Measurements from ENCODE around the gene SMARCC1. TPM values are rescaled to one million over a fixed set of nuclear protein-coding genes. Genes with fewer than 3 reads are reported as not detected.
A peak's percentile ranks its signal among the peaks of the same experiment; 100 is the strongest.

SMARCC1 gene
- total RNA-seq, 1 experiment from 2014 or later = 168 TPM

DNA sequence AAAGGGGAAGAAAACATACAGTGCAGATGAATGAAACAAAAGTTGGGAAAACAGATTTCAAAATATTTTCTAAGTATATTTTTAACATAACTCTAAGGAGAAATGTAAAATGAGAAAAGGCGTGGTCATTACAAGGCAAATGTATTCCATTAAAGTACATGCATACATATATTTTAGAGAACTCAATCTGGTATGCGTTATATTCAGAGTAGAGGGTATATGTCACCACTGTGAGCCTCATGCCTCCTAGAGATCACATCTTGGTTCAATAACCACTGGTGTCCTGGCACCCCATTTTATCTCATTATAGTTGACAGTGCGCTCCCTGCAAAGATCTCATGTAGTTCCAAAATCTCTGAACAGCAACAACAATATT, 77.5 kb downstream of the SMARCC1 start:
- CTCF ChIA-PET = no interaction called here
- POLR2A ChIA-PET = no interaction called here
- DNase-seq (ENCODE audit: low read depth, low spot score) = no peak
- no peaks in the 10 kb centered on the region for H3K9me2 ChIP-seq (ENCODE audit: insufficient read depth)
- peak; percentile 25 for ATAC-seq
- H3K27me3 ChIP-seq (ENCODE audit: insufficient read depth, low read length) = no peaks in the 10 kb centered on the region
- H3K4me1 ChIP-seq (ENCODE audit: control insufficient read depth in 1 of 2, insufficient read depth in 2 of 2, low read length in 2 of 2) = peaks cover 15 to 17% of the 10 kb centered on the region in 2 experiments
- H3K9ac ChIP-seq (ENCODE audit: low read length) = peak overlapping the region; percentile 37; the same call in 1 of the 2 replicates
- RAD21 ChIA-PET (ENCODE audit: low non-redundant PET in 1 of 2, low total read pairs in 2 of 2, uncharacterized antibody in 2 of 2, unreplicated experiment in 2 of 2) = no interaction called here
- TF ChIP-seq ZFX (IDR thresholded peaks at IDR 0.05) = no peak
- TF ChIP-seq JUND (IDR thresholded peaks at IDR 0.05) = no peak
- no peak for TF ChIP-seq ZBTB33 (IDR thresholded peaks at IDR 0.05; ENCODE audit: extremely low read depth, insufficient replicate concordance, low read length)
- TF ChIP-seq, protein P1, sequence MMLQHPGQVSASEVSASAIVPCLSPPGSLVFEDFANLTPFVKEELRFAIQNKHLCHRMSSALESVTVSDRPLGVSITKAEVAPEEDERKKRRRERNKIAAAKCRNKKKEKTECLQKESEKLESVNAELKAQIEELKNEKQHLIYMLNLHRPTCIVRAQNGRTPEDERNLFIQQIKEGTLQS (IDR thresholded peaks at IDR 0.05) = no peak
- no peak for TF ChIP-seq EGR1 (IDR thresholded peaks at IDR 0.05; ENCODE audit: low read depth)
- TF ChIP-seq, protein P2, sequence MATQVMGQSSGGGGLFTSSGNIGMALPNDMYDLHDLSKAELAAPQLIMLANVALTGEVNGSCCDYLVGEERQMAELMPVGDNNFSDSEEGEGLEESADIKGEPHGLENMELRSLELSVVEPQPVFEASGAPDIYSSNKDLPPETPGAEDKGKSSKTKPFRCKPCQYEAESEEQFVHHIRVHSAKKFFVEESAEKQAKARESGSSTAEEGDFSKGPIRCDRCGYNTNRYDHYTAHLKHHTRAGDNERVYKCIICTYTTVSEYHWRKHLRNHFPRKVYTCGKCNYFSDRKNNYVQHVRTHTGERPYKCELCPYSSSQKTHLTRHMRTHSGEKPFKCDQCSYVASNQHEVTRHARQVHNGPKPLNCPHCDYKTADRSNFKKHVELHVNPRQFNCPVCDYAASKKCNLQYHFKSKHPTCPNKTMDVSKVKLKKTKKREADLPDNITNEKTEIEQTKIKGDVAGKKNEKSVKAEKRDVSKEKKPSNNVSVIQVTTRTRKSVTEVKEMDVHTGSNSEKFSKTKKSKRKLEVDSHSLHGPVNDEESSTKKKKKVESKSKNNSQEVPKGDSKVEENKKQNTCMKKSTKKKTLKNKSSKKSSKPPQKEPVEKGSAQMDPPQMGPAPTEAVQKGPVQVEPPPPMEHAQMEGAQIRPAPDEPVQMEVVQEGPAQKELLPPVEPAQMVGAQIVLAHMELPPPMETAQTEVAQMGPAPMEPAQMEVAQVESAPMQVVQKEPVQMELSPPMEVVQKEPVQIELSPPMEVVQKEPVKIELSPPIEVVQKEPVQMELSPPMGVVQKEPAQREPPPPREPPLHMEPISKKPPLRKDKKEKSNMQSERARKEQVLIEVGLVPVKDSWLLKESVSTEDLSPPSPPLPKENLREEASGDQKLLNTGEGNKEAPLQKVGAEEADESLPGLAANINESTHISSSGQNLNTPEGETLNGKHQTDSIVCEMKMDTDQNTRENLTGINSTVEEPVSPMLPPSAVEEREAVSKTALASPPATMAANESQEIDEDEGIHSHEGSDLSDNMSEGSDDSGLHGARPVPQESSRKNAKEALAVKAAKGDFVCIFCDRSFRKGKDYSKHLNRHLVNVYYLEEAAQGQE (IDR thresholded peaks at IDR 0.05; ENCODE audit: low read depth) = no peak
- no peak for TF ChIP-seq POLR2A (IDR thresholded peaks at IDR 0.05; ENCODE audit: borderline replicate concordance, extremely low read depth, insufficient read depth, insufficient read length)
- TF ChIP-seq EZH2 (IDR thresholded peaks at IDR 0.05) = no peak
- no peak for TF ChIP-seq CEBPB (IDR thresholded peaks at IDR 0.05; ENCODE audit: low read depth)
- TF ChIP-seq SP1 (IDR thresholded peaks at IDR 0.05; ENCODE audit: low read depth) = no peak
- no peak for TF ChIP-seq FOSL1 (IDR thresholded peaks at IDR 0.05; ENCODE audit: low read depth)
- no peak for TF ChIP-seq ELF1 (IDR thresholded peaks at IDR 0.05; ENCODE audit: borderline replicate concordance, low read depth)
- no peak for TF ChIP-seq TCF7L2 (IDR thresholded peaks at IDR 0.05; ENCODE audit: borderline replicate concordance, extremely low read depth, insufficient read depth, insufficient read length)
- no peak for TF ChIP-seq RAD21 (IDR thresholded peaks at IDR 0.05; ENCODE audit: low read depth)
- H3K79me2 ChIP-seq (ENCODE audit: insufficient read depth, low read length) = peaks cover 54% of the 10 kb centered on the region
- H3K9me3 ChIP-seq (ENCODE audit: control insufficient read depth in 1 of 2, insufficient read depth in 1 of 2, low read depth in 1 of 2, low read length in 2 of 2) = no peaks in the 10 kb centered on the region
- H4K20me1 ChIP-seq (ENCODE audit: insufficient read depth) = no peaks in the 10 kb centered on the region
- intact Hi-C loops (cut with micrococcal nuclease) = no loop called here
- H3K4me2 ChIP-seq (ENCODE audit: low read length) = peak overlapping the region; percentile 51
- no peak overlapping the region for H2AFZ ChIP-seq (ENCODE audit: low read depth, low read length, poor library complexity, severe bottlenecking)
- peaks cover 34 to 44% of the 10 kb centered on the region in 2 experiments for H3K36me3 ChIP-seq (ENCODE audit: control insufficient read depth in 1 of 2, insufficient read depth in 2 of 2, low read length in 2 of 2)
- BruUV-seq (replicated peaks) = no TSS peak
- peak overlapping the region; percentile 36; the same call in 1 of the 2 replicates for H3K27ac ChIP-seq (ENCODE audit: low read depth, low read length)
- H3K4me3 ChIP-seq (replicated peaks in 1 of 2; ENCODE audit: low read depth in 1 of 2, low read length in 2 of 2) = no peak overlapping the region; a peak in 1 of 4 replicates
